ENCODE data around the gene PROSER3.

DNA sequence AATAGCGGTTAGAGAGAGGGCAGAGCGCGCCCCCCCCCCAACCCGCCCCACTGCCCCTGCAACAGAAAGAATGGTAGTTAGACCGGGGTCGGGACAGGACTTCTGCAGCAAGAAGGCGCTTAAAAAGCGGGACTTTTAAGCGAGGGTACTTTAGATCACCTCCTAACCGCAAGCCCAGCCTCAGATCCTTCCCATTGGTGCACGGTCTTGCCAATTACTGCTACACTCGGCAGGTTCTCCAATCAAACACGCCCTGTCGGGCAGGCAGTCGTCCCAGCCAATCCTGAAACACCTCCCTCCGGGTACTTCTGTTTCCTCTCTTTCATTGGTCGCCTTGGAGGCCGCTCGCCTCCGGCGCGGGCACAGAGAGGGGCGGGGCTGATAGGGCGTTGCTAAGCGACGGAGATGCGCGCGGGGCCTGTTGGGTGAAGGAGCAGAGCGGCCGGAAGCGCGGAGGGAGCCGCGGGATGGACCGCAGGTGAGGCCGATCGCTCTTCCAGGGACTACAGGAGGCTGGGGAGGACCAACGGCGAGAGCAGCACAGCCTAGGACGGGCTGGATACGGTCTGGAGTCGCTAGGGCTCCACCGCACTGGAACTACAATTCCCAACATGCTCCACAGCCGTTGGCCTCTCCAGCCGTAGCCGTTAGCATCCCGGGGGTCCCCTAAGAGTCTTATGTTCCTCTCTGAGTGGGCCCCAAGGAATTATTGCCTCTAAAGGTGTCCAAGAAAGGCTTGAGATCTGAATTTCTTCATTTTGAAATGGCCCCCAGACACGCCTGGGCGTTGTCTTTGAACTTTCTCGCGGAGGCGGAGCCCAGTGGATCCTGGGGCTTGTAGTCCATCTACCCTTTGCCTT is at the start of gene PROSER3:
- TF ChIP-seq EZH2 (IDR thresholded peaks at IDR 0.05; ENCODE audit: insufficient read depth, poor library complexity, severe bottlenecking) (no peak), EZH2phosphoT487 (IDR thresholded peaks at IDR 0.05; ENCODE audit: insufficient read depth, low read depth) (no peak)
